ENCODE results near the gene DSP. TPM values are rescaled to one million over a fixed set of nuclear protein-coding genes. Genes with fewer than 3 reads are reported as not detected.
A peak's percentile ranks its signal among the peaks of the same experiment; 100 is the strongest.

Gene DSP
- total and polyA plus RNA-seq, 2 of the 13 experiments (the other 11 are each of a cell fraction or from before 2014, with no cell fraction given): 89.8 to 117 TPM

- TF ChIP-seq STAT6 (CRISPR knock-in tag; IDR thresholded peaks at IDR 0.05; ENCODE audit: borderline replicate concordance) (peak; percentile 57; the same call in 1 of the 2 replicates), ATAD3A (CRISPR knock-in tag; IDR thresholded peaks at IDR 0.05) (no peak), TERF1 (CRISPR knock-in tag; IDR thresholded peaks at IDR 0.05) (no peak), ELF3 (CRISPR knock-in tag; IDR thresholded peaks at IDR 0.05) (peak; percentile 97), ZSCAN22 (CRISPR knock-in tag; IDR thresholded peaks at IDR 0.05) (no peak), ARNT2 (CRISPR knock-in tag; IDR thresholded peaks at IDR 0.05; ENCODE audit: low read depth) (peak; percentile 97), ZNF205 (CRISPR knock-in tag; IDR thresholded peaks at IDR 0.05) (0 out of 2 replicates have a peak, but pooled peaks have one; percentile 70), ATF3 (CRISPR knock-in tag; IDR thresholded peaks at IDR 0.05) (peak; percentile 50), ZBTB26 (CRISPR knock-in tag; IDR thresholded peaks at IDR 0.05; ENCODE audit: borderline replicate concordance) (0 out of 2 replicates have a peak, but pooled peaks have one; percentile 57), ZKSCAN5 (CRISPR knock-in tag; IDR thresholded peaks at IDR 0.05) (no peak), EEA1 (CRISPR knock-in tag; IDR thresholded peaks at IDR 0.05; ENCODE audit: borderline replicate concordance) (peak; percentile 80), ZC3H4 (CRISPR knock-in tag; IDR thresholded peaks at IDR 0.05; ENCODE audit: borderline replicate concordance) (peak; percentile 62; the same call in 1 of the 2 replicates), ZNF577 (CRISPR knock-in tag; IDR thresholded peaks at IDR 0.05; ENCODE audit: borderline replicate concordance, low read depth) (no peak), RARA (CRISPR knock-in tag; IDR thresholded peaks at IDR 0.05) (peak; percentile 95), U2AF1 (optimal IDR thresholded peaks at IDR 0.05; ENCODE audit: low read depth, low read length) (no peak), ZZZ3 (CRISPR knock-in tag; IDR thresholded peaks at IDR 0.05; ENCODE audit: borderline replicate concordance) (peak; percentile 77; the same call in 1 of the 2 replicates), NFIC (IDR thresholded peaks at IDR 0.05; ENCODE audit: low read length) (peak; percentile 70; the same call in 1 of the 2 replicates), ZNF780A (CRISPR knock-in tag; IDR thresholded peaks at IDR 0.05) (no peak), ELF1 (CRISPR knock-in tag; IDR thresholded peaks at IDR 0.05) (peak; percentile 74)
Measured at GRCh38 chr6:7541175-7542064, at the start of gene DSP (continued).
